Testis (tissue), 3 donors: ENCODE results near the gene AMDHD2. TPM values are rescaled to one million over a fixed set of nuclear protein-coding genes. Genes with fewer than 3 reads are reported as not detected.

Experiments used
- DNase-seq: peaks from one replicate; pipeline ENCODE4 v3.0.0-alpha.2; 2019
- H3K27ac ChIP-seq, 2 donors: fragments of 200-600 bp; sonication (generic); one replicate each; pipeline ENCODE4 v1.5.1; 2019
- H3K27me3 ChIP-seq: fragments of 200-600 bp; sonication (generic); one replicate; pipeline ENCODE4 v1.5.1; 2019
- H3K36me3 ChIP-seq: fragments of 200-600 bp; sonication (generic); one replicate; pipeline ENCODE4 v1.5.1; 2017; ENCODE audit warnings: low read depth; ENCODE audit errors: missing control alignments
- H3K4me1 ChIP-seq: fragments of 200-600 bp; sonication (generic); one replicate; pipeline ENCODE4 v1.5.1; 2019
- H3K4me3 ChIP-seq, 2 donors: fragments of 200-600 bp; sonication (generic); one replicate each; pipeline ENCODE4 v1.5.1; 2017 to 2019
- H3K9me3 ChIP-seq: fragments of 200-600 bp; sonication (generic); one replicate; pipeline ENCODE4 v1.5.1; 2017
- CTCF ChIP-seq, 3 experiments: fragments of 450-650 bp in 2 of 3; fragments of 200-600 bp in 1 of 3; sonication (generic) in 1 of 3; IDR thresholded peaks; one replicate each; pipeline ENCODE4 v1.5.1; 2016 to 2019; ENCODE audit warnings: antibody characterized with exemption in 3 of 3, mild to moderate bottlenecking in 2 of 3, moderate library complexity in 1 of 3
- POLR2A ChIP-seq: fragments of 450-650 bp; IDR thresholded peaks from one replicate; pipeline ENCODE4 v1.6.1; 2017; ENCODE audit warnings: antibody characterized with exemption, mild to moderate bottlenecking, moderate library complexity
- WGBS, 2 donors: methylation state at CpG; one replicate each; pipeline ENCODE4 v1.1.5; 2018; 5-methylcytosine and 5-hydroxymethylcytosine counted together
- intact Hi-C: fragments of 100-400 bp; cut with DNase I; formaldehyde crosslinking; loops from one replicate; pipeline ENCODE4 v1.15.1; 2023; ENCODE audit warnings: low total_unique reads
- polyA plus RNA-seq: library from polyadenylated mRNA; stranded (reverse); fragments of 350-450 nt; fragmentation: Illumina TruSeq; extraction: RNeasy Lipid Tissue Mini Kit (QIAGEN cat#74804); gene quantifications from one replicate; pipeline ENCODE4 v1.2.3, GENCODE V29; 2014; ENCODE audit warnings: low read depth, low replicate concordance; ENCODE audit not compliant: insufficient read depth
- total RNA-seq, 2 donors: library from RNA; depleted of rRNA; stranded (reverse); fragments of >200 nt; gene quantifications; one replicate each; pipeline ENCODE4 v1.2.3, GENCODE V29; 2016

Gene AMDHD2
- total and polyA plus RNA-seq, 3 donors from 2014 or later: 58.6 to 78.8 (median 72.8) TPM

DNA sequence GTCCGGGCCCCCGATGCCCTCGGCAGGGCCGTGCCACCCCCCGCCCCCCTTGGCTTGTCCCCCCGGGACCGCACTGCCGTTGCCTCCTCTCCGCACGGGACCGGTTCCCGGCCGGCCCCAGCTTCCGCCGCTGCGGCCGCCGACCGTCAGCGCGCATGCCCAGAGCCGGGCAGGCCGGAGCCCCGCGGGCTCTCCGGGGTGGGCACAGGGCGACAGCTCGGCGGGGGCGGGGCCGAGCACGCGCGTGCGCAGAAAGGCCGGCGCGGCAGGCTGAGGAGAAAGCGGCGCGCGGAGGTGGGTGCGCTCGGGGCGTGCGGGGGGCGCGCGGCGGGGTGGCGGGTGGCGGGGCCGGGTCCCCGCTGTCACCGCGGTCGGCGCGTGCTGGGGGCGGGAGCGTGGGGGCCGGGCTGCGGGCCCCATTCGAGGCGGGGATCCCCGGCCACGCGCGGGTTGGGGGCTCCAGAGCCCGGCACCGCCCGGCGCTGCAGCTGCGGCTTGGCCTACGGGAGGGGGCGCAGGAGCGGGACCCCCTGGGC lies 45.2 kb upstream of the AMDHD2 start, which contains the start of gene TBC1D24:
TBC1D24 (plus strand) TSS at position 251 of the 536 bp plus-strand sequence. CDS start 21,022 bp downstream, outside the sequence.
- no peaks in the 10 kb centered on the region for H3K9me3 ChIP-seq
- H3K27ac ChIP-seq: peak within 1 kb of the TSS; percentile 75 to 86
- no peaks in the 10 kb centered on the region for H3K27me3 ChIP-seq
- 0% methylated on average over 12 of the region's 77 CpGs; no CpG with 5 or more reads in 1 of the 2 donors for WGBS, 2 donors
- H3K4me1 ChIP-seq: peaks cover 23% of the 10 kb centered on the region
- no peak for TF ChIP-seq CTCF (IDR thresholded peaks at IDR 0.05)
- TF ChIP-seq POLR2A: no peak
- intact Hi-C loops: no loop called here
- no peaks in the 10 kb centered on the region for H3K36me3 ChIP-seq
- peak; percentile 89 for DNase-seq
- peak within 1 kb of the TSS; percentile 69 to 71 for H3K4me3 ChIP-seq

GRCh38 chr16:2475413-2476344 lies 44.5 kb upstream of the AMDHD2 start:
- Histone ChIP-seq H3K9me3 (no peaks in the 10 kb centered on the region), H3K4me1 (peaks cover 19% of the 10 kb centered on the region), H3K4me3 (peak overlapping the region; percentile 61 to 71), H3K27me3 (no peaks in the 10 kb centered on the region), H3K36me3 (no peaks in the 10 kb centered on the region), H3K27ac (no peak overlapping the region)
- 18 to 23% methylated on average over 12 to 25 of the region's 55 CpGs for WGBS, 2 donors
- no peak for TF ChIP-seq POLR2A
- no peak for TF ChIP-seq CTCF (IDR thresholded peaks at IDR 0.05)
- no peak for DNase-seq
- intact Hi-C loops: no loop called here

GRCh38 chr16:2476345-2476720 lies 43.8 kb upstream of the AMDHD2 start:
- WGBS, 2 donors: 77 to 93% methylated on average over 8 to 9 of the region's 9 CpGs
- Histone ChIP-seq H3K4me1 (peaks cover 15% of the 10 kb centered on the region), H3K36me3 (no peaks in the 10 kb centered on the region), H3K4me3 (no peak overlapping the region), H3K27me3 (no peaks in the 10 kb centered on the region), H3K9me3 (no peaks in the 10 kb centered on the region), H3K27ac (no peak overlapping the region)
- TF ChIP-seq POLR2A (no peak), CTCF (IDR thresholded peaks at IDR 0.05) (no peak)
- no peak for DNase-seq
- intact Hi-C loops: no loop called here

DNA sequence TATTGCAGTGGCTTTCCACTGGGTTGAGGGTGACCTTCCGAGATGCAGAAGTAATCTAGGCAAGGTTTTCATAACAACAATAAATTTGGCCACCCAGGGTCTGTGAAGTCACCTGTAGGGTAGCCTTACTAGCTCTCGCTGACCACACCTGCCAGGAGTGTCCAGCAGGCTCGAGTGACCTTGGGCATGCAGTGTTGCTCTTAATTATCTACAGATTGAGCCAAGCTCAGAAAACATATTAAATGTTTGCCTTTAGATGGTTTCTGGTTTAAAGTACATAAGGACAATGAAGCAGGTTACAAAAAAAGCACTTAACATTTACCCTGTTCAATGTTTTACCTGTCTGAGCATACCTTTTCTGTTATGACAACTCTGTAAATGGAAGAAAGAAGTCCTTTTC lies 43.4 kb upstream of the AMDHD2 start:
- Histone ChIP-seq H3K4me3 (no peak overlapping the region), H3K27ac (no peak overlapping the region), H3K9me3 (no peaks in the 10 kb centered on the region), H3K27me3 (no peaks in the 10 kb centered on the region), H3K36me3 (no peaks in the 10 kb centered on the region), H3K4me1 (peaks cover 11% of the 10 kb centered on the region)
- TF ChIP-seq CTCF (IDR thresholded peaks at IDR 0.05): no peak
- intact Hi-C loops: no loop called here
- whole genome bisulfite sequencing, 2 donors: 67 to 74% methylated on average over 3 of the region's 3 CpGs
- DNase-seq: no peak
